GM23248 (cell line): ENCODE data around the gene NPSR1.

Source experiments
- EZH2 ChIP-seq: fragments of 200-600 bp; sonication (generic); IDR thresholded peaks from 2 replicates; pipeline ENCODE4 v1.6.1; 2018; ENCODE audit warnings: antibody characterized with exemption, mild to moderate bottlenecking; ENCODE audit not compliant: insufficient read depth, poor library complexity, severe bottlenecking
- EZH2phosphoT487 ChIP-seq: fragments of 200-600 bp; sonication (generic); IDR thresholded peaks from 2 replicates; pipeline ENCODE4 v1.6.1; 2018; ENCODE audit warnings: antibody characterized with exemption, moderate library complexity, mild to moderate bottlenecking, low read depth; ENCODE audit not compliant: insufficient read depth

GRCh38 chr7:34849163-34849960, 191.3 kb downstream of the NPSR1 start:
- TF ChIP-seq EZH2, result no peak
- TF ChIP-seq EZH2phosphoT487, result no peak
